ENCODE measurements around the gene MRPL55.

Gene MRPL55

DNA sequence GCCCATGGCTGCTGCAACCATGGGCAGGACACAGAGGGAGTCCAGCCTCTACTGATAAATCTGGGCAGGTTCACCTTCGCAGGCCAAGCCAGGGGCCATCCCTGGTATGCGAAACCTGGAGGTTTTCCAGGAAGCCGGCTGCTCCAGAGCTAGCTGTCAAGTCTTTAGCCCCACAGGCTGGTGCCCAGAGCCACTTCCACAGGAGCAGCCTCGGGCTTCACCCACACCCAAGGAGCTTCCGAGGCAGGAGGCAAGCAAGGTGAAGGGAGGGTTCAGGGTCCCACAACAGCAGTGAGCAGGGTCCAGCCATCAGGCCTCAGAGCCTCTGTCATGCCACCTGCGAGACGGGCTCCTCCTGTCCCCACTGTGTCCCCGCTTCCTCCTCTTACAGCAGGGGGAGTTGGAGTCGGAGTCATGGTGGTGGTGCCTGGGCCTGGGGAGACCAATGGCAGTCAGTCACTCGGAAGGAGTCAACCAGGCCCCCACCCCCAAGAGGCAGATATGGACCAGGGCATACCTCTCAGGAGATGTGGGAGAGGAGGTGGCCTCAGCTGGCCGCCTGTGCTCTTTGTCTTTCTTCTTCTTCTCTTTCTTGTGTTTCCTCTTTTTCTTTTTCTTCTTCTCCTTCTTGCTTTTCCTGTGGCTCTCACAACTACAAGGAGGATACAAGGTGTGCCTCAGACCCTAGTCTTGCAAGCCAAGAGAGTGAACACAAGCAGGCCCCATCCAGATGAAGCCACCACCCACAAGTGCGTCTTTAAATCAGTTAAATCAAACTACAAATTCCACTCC is 8.1 kb downstream of the MRPL55 start:
- DNase-seq: no peak

DNA sequence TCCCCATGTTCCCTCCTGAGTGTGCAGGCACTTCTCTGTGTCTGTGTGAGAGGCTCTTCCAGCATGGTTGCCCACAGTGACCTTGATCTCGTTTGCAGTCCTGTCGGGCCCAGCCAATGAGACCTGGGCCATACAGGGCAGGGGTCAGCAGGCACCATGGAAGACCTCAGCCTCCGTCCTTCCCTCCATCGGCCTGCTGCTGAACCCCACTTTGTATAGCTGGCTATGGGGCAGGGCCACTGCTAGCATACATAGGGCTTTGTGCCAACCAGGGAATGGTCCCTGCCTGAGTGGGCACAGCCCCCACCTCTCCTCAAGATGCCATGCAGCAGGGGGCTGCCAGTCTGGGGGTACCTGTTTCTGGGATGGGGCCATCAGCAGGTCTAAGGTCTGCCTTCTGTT is 9.8 kb downstream of the MRPL55 start:
- DNase-seq: peak in 1 of 2 donors; percentile 1

DNA sequence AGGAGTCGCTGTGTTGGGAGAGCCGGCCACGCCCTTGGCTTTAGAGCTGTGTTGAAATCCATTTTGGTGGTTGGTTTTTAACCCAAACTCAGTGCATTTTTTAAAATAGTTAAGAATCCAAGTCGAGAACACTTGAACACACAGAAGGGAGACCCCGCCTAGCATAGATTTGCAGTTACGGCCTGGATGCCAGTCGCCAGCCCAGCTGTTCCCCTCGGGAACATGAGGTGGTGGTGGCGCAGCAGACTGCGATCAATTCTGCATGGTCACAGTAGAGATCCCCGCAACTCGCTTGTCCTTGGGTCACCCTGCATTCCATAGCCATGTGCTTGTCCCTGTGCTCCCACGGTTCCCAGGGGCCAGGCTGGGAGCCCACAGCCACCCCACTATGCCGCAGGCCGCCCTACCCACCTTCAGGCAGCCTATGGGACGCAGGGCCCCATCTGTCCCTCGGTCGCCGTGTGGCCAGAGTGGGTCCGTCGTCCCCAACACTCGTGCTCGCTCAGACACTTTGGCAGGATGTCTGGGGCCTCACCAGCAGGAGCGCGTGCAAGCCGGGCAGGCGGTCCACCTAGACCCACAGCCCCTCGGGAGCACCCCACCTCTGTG is 10.7 kb downstream of the MRPL55 start:
- DNase-seq: peak in 1 of 2 donors; percentile 2

DNA sequence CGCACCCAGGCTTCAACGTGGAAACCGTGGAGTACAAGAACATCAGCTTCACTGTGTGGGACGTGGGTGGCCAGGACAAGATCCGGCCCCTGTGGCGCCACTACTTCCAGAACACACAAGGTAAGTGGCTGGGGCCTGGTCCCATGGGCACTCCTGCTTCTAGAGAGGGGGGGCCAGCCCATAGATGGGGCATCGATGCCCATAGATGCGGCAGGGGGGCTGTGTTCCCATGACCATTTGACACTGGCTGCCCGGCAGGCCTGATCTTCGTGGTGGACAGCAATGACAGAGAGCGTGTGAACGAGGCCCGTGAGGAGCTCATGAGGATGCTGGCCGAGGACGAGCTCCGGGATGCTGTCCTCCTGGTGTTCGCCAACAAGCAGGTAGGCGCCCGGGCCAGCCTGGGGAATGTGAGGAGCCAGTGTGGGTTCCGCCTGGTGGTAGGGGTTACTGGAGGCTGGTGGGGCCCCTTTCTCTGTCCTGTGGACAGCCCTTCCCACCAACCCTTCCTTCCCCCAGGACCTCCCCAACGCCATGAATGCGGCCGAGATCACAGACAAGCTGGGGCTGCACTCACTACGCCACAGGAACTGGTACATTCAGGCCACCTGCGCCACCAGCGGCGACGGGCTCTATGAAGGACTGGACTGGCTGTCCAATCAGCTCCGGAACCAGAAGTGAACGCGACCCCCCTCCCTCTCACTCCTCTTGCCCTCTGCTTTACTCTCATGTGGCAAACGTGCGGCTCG is 11.6 kb downstream of the MRPL55 start:
- peak in 1 of 2 donors; percentile 1 for DNase-seq

DNA sequence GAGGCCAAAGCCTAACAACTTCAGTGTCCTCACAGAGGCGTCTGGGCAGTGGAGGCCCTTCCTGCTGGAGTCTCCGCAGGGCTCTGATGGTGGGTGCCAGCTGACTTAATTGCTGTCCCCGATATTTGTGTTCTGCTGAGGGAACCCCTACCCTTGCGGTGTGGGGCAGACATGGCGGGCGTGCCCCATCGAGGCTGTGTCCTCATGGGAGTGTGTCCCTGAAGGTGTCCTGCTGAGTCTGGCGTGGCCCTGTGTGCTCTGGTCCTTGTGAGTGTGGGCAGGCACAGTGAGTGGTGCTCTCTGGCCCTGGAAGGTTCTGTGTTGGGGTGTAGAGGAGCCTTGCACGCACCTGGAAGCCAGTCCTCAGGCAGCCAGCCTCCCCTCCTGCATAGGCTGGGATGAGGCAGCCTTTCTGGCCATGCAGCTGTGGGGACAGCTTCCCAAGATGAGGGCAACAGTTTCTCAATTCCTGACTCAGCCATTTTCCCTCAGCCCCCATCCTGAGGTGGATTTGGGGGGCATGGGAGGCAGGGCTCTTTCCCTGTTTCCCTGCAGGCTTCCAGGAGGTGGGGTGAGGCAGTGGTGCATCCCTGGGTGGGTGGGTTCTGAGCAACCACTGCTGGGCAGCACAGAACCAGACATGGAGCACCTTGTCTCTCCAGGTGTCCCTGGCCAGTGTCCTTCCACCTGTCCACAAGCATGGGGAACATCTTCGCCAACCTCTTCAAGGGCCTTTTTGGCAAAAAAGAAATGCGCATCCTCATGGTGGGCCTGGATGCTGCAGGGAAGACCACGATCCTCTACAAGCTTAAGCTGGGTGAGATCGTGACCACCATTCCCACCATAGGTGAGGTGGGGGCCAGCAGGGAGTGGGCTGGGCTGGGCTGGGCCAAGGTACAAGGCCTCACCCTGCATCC is 12.4 kb downstream of the MRPL55 start:
- DNase-seq: no peak

DNA sequence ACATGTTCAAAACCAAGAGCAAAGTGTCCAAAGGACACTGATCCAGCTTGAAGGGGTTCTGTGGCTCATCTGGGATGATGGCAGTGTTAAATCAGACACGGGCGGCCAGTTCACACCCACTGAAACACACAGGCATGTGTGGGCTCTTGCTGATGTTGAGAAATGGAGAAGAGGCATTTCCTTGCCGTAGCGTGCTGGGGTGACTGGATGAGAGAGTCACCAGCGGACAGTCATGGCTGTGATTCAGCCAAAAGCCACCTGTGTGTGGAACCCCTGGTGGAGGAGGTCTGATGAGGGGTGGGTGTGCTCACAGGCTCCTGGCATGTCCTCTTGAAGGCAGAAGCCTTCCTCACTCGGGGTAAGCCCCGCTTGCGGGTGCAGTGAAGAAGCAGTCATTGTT is 13.2 kb downstream of the MRPL55 start:
- DNase-seq: peak in 1 of 2 donors; percentile 1

DNA sequence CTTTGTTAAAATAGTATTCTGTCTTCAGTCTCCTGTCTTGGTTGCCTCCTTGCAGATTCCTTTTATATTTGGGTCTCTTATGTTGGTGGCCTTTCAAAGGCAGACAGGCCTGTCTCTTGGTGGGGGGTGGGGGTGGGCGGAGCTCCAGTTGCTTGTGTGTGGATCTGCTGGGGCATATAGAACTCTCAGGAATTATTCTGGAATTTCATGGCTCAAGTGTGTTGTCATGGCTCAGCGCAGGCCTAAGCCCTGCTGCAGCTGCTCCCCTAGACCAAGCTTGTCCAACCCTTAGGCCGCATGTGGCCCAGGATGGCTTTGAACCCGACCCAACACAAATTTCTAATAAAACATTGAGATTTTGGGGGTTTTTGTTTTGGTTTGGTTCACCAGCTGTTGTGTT is 13.9 kb downstream of the MRPL55 start:
- DNase-seq: no peak

DNA sequence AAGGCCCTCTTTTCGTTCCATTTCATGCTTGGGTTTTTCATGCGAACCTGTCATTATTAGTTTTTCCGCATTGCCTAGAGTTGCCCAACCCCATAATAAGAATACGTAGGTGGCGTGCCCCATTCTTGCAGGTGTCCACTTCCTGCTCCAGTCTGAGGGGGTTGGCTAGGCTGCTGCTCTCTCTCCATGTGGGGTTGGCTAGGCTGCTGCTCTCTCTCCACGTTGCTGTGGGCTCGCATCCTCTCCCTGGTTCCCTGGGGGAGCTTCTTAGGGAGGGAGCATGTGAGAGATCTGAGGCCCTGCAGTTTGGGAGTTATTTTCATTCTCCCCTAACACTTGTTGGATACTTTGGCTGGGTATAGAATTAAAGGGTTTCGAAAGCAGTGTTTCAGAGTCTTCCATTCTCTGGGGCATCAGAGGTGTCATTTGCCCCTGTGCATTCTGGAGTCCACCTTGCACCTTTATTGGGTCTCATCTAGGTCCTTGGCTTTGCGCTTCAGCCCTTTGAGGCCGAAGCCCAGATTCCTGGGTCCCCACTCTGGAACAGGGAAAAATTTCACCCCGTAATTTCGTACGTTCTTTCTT is 14.6 kb downstream of the MRPL55 start:
- DNase-seq: peak in 1 of 2 donors; percentile 1

- DNase-seq: peak in 1 of 2 donors; percentile 15
These were observed 15.8 kb downstream of the MRPL55 start for GRCh38 chr1:228093050-228093906.

DNA sequence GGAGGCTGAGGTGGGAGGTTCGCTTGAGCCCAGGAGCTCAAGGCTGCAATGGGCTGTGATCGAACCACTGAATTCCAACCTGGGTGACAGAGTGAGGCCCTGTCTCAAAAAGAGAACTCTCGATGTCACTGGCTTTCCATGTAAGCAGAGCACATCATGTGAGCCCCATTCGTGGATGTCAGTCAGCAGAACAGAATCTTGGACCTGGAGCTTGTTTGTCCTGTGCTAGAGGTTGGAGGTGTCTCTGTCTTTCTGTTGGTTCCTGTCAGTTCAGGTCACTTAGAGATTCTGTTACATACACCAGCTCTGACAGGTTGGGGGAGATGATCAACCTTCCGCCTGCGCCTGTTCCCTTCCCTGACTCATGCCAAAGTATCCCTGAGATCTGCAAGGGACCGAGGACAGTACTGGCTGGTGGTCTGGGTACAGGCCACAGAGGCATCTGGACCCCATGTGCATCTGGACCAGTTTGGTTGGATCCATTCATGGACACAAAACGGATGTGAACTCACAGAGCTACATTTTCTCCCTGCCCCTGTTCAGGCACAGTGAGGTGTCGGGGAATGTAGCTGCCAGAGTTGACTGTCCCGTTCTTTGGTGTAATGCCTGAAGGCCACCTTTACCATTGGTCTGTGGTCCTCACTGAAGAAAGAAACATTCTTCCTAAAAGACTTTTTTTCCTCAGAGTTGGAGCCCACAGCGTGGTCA is 16.6 kb downstream of the MRPL55 start:
- peak in 1 of 2 donors; percentile 16 for DNase-seq

GRCh38 chr1:228091084-228091483 is 18.0 kb downstream of the MRPL55 start:
- no peak for DNase-seq

DNA sequence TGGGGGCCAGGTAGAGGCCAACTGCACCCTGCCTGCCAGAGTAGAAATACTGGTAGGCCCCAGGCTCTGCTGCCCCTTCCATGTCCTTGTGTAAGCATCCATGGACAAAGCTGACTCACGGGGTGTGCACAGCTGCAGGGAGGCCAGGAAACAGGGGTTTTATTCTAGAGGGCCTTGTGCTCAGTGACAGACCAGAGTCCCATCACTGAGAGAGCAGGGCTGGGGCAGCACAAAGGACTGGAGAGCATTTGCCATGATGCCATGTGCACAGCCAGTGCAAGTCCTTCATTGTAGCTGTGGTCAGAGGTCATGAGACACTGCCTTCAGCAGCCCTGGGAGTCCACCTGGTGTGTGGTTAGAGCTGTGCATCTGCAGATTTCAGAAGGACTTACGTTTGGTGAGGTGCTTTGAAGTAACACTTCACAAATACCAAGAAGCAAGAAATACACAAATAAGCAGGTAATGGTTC is 18.5 kb downstream of the MRPL55 start:
- DNase-seq: peak in 1 of 2 donors; percentile 0

DNA sequence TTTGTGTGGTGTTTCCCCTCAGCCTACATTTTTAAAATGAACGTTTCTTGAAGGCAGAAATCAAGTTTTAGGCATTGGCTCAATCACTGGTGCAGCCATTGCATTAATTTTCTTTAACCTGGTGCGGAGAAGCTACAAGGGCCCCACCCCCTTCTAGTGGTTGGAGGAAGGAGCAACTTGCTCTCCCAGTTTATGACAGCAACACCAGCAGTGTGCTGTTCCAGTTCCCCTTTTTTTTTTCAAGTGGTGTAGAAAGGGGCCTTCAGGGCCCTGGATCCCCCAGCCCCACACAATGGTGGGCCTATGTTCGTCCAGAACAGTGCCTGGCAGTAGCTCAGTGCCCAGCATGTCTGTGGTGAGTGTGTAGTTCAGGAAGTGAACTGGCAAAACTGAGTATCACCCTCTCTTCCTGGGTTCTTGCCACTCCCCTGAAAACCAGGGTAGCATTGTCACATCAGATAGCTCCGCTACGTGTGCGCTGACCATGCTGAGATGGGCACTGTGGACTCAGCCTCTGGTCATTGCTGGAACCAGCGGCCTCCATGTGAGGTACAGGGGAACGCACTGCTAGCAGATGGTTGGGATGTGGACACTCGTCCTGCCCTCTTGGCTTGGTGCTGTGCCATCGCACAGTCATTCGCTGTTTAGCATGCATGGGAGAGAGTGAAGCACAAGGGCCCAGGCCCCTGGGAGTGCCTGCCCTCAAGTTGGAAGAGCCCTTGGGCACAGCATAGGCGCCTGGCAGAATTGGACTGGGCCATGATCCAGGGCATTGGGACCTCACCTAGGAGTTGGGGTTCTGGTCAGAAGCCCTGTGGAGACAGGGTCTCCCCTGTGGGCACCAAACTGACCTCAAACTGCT is 19.3 kb downstream of the MRPL55 start:
- DNase-seq: no peak

- no peak for DNase-seq
These were observed 20.3 kb downstream of the MRPL55 start for GRCh38 chr1:228088586-228089498.

- no peak for DNase-seq
These were observed 21.3 kb downstream of the MRPL55 start for GRCh38 chr1:228087771-228088251.

GRCh38 chr1:228085287-228085951 is 23.7 kb downstream of the MRPL55 start:
- no peak for DNase-seq

DNA sequence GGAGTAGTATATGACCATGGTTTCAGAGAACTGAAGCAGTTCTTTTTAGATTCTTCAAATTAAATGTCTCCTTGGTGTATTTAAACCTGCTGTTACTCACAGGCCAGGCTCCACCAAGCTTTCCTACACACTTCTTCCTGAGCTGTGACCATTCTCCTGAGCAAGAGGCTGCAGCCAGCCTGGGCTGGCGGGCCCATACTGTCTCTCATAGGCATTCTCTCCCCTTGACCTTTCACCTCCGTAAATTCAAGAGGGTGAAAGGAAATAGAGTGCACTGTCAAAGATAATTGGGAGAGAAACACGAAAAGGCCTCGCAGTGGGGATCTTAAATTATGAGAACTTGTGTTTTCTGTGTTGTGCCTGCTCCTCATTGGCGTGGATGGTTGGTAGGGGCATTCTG is 24.3 kb downstream of the MRPL55 start:
- no peak for DNase-seq

GRCh38 chr1:228084325-228084724 is 24.8 kb downstream of the MRPL55 start:
- DNase-seq: no peak

Data from stimulated activated CD4-positive, alpha-beta T cell treated with anti-CD3 and anti-CD28 coated beads, Interleukin-2, amount 100 ng/mL, for 24 hours (primary cell).